Endothelial cell (in vitro differentiated cells): ENCODE results near the gene CTXN1. TPM values are rescaled to one million over a fixed set of nuclear protein-coding genes. Genes with fewer than 3 reads are reported as not detected.
"Not testable (repeated sequence)": the region's sequence is repeated elsewhere in the genome, so short reads cannot be mapped to it uniquely, and the experiment has no call there.

Experiments used
- DNase-seq: peaks from one replicate; pipeline ENCODE4 v3.0.0; 2021; ENCODE audit warnings: low spot score
- H3K27ac Mint-ChIP-seq: one replicate; pipeline ENCODE4 v1.8.0; 2021; ENCODE audit warnings: mixed read lengths, inconsistent platforms; ENCODE audit not compliant: unreplicated experiment
- H3K27me3 Mint-ChIP-seq: one replicate; pipeline ENCODE4 v1.8.0; 2021; ENCODE audit warnings: mild to moderate bottlenecking, moderate library complexity, mixed read lengths, inconsistent platforms; ENCODE audit not compliant: unreplicated experiment
- H3K36me3 Mint-ChIP-seq: one replicate; pipeline ENCODE4 v1.8.0; 2021; ENCODE audit warnings: mild to moderate bottlenecking, low read depth, mixed read lengths, inconsistent platforms; ENCODE audit not compliant: unreplicated experiment
- H3K4me1 Mint-ChIP-seq: one replicate; pipeline ENCODE4 v1.8.0; 2021; ENCODE audit warnings: mild to moderate bottlenecking, mixed read lengths, inconsistent platforms; ENCODE audit not compliant: unreplicated experiment
- H3K4me3 Mint-ChIP-seq: one replicate; pipeline ENCODE4 v1.8.0; 2021; ENCODE audit warnings: mild to moderate bottlenecking, mixed read lengths, inconsistent platforms; ENCODE audit not compliant: unreplicated experiment
- H3K9me3 Mint-ChIP-seq: one replicate; pipeline ENCODE4 v1.8.0; 2021; ENCODE audit warnings: mixed read lengths, inconsistent platforms; ENCODE audit not compliant: unreplicated experiment
- total RNA-seq: library from RNA; stranded (reverse); fragmentation: NEBNext Ultra II Directional; extraction: Animal tissue kit (Norgen Biotek cat#: 25700); gene quantifications from one replicate; pipeline ENCODE4 v1.2.1, GENCODE V29; 2021; ENCODE audit not compliant: unreplicated experiment
- TF ChIP-seq, protein P1 (sequence below): fragments of 200-600 bp; sonication (generic); IDR thresholded peaks from one replicate; pipeline ENCODE4 v1.5.0; 2021; ENCODE audit warnings: antibody characterized with exemption; ENCODE audit not compliant: unreplicated experiment

The CTXN1 gene
- total RNA-seq, 1 donor from 2014 or later = 18.3 TPM

- H3K9me3 Mint-ChIP-seq = no peaks in the 10 kb centered on the region
- TF ChIP-seq, protein P1, sequence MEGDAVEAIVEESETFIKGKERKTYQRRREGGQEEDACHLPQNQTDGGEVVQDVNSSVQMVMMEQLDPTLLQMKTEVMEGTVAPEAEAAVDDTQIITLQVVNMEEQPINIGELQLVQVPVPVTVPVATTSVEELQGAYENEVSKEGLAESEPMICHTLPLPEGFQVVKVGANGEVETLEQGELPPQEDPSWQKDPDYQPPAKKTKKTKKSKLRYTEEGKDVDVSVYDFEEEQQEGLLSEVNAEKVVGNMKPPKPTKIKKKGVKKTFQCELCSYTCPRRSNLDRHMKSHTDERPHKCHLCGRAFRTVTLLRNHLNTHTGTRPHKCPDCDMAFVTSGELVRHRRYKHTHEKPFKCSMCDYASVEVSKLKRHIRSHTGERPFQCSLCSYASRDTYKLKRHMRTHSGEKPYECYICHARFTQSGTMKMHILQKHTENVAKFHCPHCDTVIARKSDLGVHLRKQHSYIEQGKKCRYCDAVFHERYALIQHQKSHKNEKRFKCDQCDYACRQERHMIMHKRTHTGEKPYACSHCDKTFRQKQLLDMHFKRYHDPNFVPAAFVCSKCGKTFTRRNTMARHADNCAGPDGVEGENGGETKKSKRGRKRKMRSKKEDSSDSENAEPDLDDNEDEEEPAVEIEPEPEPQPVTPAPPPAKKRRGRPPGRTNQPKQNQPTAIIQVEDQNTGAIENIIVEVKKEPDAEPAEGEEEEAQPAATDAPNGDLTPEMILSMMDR = no peak
- peaks cover 2% of the 10 kb centered on the region for H3K36me3 Mint-ChIP-seq
- H3K27me3 Mint-ChIP-seq = peaks cover 13% of the 10 kb centered on the region
- H3K4me3 Mint-ChIP-seq = no peak overlapping the region
- no peak for DNase-seq
- H3K27ac Mint-ChIP-seq = no peak overlapping the region
- peaks cover 5% of the 10 kb centered on the region for H3K4me1 Mint-ChIP-seq
Measured at GRCh38 chr19:7899751-7900378, 26.1 kb downstream of the CTXN1 start.

- H3K27ac Mint-ChIP-seq = no peak overlapping the region
- TF ChIP-seq, protein P1 = no peak
- no peaks in the 10 kb centered on the region for H3K4me1 Mint-ChIP-seq
Measured at GRCh38 chr19:7898967-7899366, 27.0 kb downstream of the CTXN1 start.

DNA sequence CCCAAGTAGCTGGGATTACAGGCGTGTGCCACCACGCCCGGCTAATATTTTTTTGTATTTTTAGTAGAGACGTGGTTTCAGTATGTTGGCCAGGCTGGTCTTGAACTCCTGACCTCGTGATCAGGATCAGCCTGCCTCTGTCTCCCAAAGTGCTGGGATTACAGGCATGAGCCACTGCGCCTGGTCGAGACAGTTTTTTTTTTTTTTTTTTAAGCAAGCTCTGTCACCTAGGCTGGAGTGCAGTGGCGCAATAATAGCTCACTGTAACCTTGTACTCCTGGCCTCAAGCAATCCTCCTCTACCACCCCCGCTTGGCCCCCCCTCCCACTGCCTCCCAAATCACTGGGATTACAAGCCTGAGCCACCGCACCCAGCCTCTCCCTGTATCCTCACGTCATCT lies 28.6 kb downstream of the CTXN1 start:
- no peaks in the 10 kb centered on the region for H3K9me3 Mint-ChIP-seq
- no peaks in the 10 kb centered on the region for H3K4me1 Mint-ChIP-seq
- no peak overlapping the region for H3K4me3 Mint-ChIP-seq
- no peaks in the 10 kb centered on the region for H3K36me3 Mint-ChIP-seq
- H3K27ac Mint-ChIP-seq = no peak overlapping the region
- no peak for DNase-seq
- TF ChIP-seq, protein P1 = no peak
- peaks cover 6% of the 10 kb centered on the region for H3K27me3 Mint-ChIP-seq

More at GRCh38 chr19:7898967-7899366, 27.0 kb downstream of the CTXN1 start:
- no peak overlapping the region for H3K4me3 Mint-ChIP-seq
- peaks cover 11% of the 10 kb centered on the region for H3K27me3 Mint-ChIP-seq
- H3K36me3 Mint-ChIP-seq = no peaks in the 10 kb centered on the region
- no peaks in the 10 kb centered on the region for H3K9me3 Mint-ChIP-seq
- no peak for DNase-seq

DNA sequence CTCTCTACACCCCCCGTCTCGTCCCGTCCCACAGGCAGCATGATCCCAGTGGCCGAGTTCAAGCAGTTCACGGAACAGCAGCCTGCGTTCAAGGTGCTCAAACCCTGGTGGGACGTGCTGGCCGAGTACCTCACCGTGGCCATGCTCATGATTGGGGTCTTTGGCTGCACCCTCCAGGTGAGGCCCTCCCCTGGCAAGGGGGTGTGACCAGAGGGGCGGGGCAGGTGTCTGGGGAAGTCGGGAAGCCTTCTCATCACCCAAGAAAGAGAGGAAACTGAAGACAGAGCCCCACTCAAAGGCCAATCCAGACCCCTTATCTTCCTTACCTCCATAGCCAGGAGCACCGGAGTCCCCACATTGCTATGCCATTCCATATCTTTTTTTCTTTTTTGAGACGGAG lies 30.4 kb downstream of the CTXN1 start:
- H3K9me3 Mint-ChIP-seq = no peaks in the 10 kb centered on the region
- DNase-seq = no peak
- no peak overlapping the region for H3K4me3 Mint-ChIP-seq
- H3K27ac Mint-ChIP-seq = no peak overlapping the region
- TF ChIP-seq, protein P1 = no peak
- H3K27me3 Mint-ChIP-seq = peaks cover 8% of the 10 kb centered on the region
- H3K36me3 Mint-ChIP-seq = no peaks in the 10 kb centered on the region
- H3K4me1 Mint-ChIP-seq = no peaks in the 10 kb centered on the region

GRCh38 chr19:7894612-7895309 lies 31.2 kb downstream of the CTXN1 start:
- no peak for DNase-seq
- peaks cover 9% of the 10 kb centered on the region for H3K27me3 Mint-ChIP-seq
- H3K4me3 Mint-ChIP-seq = no peak overlapping the region
- TF ChIP-seq, protein P1 = no peak
- no peak overlapping the region for H3K27ac Mint-ChIP-seq
- H3K4me1 Mint-ChIP-seq = no peaks in the 10 kb centered on the region
- H3K36me3 Mint-ChIP-seq = no peaks in the 10 kb centered on the region
- H3K9me3 Mint-ChIP-seq = no peaks in the 10 kb centered on the region

- DNase-seq, H3K4me3 Mint-ChIP-seq, H3K4me1 Mint-ChIP-seq, H3K9me3 Mint-ChIP-seq, H3K36me3 Mint-ChIP-seq, H3K27ac Mint-ChIP-seq: not testable (repeated sequence)
- H3K27me3 Mint-ChIP-seq = peaks cover 11% of the 10 kb centered on the region
Measured at GRCh38 chr19:7893362-7894101, 32.4 kb downstream of the CTXN1 start.
